Activated CD4-positive, alpha-beta T cell treated with anti-CD3 and anti-CD28 coated beads for 1 hour (primary cell): ENCODE measurements around the gene TMEM244.
"Not testable (repeated sequence)": the region's sequence is repeated elsewhere in the genome, so short reads cannot be mapped to it uniquely, and the experiment has no call there.

Experiments used
- DNase-seq: peaks from one replicate; pipeline ENCODE4 v3.0.0-alpha.2; 2020

Gene TMEM244, protein sequence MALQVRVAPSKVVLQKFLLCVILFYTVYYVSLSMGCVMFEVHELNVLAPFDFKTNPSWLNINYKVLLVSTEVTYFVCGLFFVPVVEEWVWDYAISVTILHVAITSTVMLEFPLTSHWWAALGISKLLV

GRCh38 chr6:129860908-129861665 lies at the start of gene TMEM244:
TMEM244 (minus strand) TSS chr6:129861315; CDS start chr6:129861188, 127 bp downstream.
- no peak for DNase-seq

GRCh38 chr6:129908858-129909257 lies 47.7 kb upstream of the TMEM244 start:
- no peak for DNase-seq

- no peak for DNase-seq
Observed at GRCh38 chr6:129908356-129908755, 47.2 kb upstream of the TMEM244 start.

DNA sequence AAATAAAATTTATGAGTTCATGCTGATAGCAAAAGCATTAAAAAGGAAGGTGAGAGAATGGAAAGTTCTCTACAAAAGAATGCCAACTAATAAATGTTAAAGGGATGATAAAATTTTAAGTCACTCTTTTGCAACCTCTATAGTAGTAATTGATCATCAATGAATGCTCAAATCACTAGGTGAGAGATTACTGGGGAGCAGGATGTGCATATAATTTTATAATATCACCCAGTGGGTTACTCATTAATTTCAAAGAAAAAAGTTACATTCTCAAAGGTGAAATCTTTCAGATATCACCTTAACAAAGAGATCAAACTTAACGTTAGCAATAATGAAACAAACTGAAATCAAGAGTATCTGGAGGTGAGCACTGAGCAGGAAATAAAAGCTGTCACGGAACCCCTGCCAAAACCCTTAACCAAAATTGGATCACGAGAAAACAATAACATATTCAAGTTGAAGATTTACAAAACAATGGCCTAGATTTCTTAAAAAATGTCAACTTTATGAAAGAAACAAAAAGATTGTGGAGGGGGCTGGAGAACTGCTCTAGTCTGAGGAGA lies 45.5 kb upstream of the TMEM244 start:
- DNase-seq: no peak

DNA sequence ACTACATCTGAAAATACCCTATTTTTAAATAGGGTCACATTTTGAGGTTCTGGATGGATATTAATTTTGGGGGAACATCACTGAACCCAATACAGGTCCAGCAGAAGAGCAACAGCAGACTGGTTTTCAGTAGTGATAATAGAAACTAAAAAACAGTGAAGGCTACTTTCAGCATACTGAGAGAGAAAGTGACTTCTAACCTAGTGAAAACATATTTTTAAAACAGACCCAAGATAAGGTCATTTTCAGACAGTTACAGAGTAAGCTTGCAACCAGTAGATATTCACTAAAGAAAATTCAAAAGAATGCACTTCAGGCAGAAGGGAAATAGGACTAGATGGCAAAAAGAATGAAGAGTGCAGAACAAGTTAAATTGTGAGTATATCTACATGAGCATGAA lies 42.0 kb upstream of the TMEM244 start:
- no peak for DNase-seq

DNA sequence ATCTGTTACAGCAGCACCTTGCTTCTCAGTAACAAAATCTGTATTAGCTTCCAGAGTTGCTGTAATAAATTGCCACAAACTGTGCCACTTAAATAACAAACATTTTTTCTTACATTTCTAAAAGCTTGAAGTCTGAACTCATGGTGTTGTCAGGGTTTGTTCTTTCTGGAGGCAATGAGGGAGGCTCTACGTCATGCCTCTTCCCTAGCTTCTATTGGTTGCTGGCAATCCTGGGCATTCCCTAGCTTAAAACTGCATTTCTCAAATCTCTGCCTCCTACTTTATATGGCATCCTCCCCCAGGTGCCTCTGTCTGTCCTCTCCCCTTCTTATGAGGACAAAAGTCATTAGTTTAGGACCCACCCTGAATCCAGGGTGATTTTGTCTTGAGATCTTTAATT lies 41.6 kb upstream of the TMEM244 start:
- DNase-seq: no peak

DNA sequence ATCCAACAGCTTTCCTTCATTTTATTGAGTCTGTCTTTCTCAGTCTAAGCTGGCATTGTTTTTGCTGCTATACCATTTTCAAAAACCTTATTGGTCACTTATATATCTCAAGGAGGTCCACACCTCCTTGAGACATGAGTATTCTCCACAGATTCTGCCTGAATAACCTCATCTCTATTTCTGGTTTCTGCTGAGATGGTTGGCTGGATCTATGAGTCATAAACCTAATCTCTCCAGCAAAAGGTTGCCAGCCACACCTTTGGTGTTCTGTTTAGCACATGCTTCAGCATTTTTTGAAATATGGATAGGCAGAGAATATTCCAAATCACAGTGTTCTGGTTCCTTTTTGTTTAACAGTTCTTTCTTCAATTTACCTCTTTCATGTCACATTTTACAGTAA lies 40.8 kb upstream of the TMEM244 start:
- DNase-seq: no peak

DNA sequence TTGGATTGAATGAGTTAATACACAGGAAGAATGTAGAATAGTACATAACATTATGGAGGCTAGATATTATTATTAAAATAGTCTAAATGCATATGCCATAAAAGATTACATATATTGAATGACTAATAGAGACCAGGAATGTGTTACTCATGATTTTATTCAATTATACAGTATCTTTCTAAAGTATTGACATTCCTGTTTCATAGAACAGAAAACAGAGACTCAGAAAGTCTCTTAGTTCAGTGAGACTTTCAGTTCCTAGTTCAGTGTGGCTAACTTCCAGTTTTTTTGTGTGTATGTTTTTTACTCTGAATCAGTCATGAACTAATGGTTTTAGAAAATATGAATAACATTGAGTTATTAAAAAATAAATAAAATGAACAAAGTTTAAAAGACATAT lies 34.6 kb upstream of the TMEM244 start:
- no peak for DNase-seq

GRCh38 chr6:129894921-129895320 lies 33.8 kb upstream of the TMEM244 start:
- no peak for DNase-seq

DNA sequence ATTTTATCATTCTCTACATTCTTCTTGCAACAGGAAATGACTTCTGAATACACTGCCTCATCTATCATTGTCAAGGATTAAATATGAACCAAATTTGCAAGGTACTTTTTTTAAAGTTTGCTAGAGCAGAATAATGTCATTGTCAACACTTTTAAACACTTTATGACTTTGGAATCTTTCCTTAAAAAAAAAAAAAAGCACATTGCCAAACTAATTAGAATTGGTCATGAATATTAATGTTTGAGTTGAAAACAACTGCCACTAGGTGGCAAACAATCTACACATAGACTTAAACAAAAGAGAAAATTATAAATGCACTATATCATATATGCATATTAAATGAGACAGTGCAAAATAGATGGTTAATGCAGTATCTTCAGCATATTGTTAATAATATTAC lies 32.5 kb upstream of the TMEM244 start:
- DNase-seq: no peak

- no peak for DNase-seq
Observed at GRCh38 chr6:129890701-129891100, 29.6 kb upstream of the TMEM244 start.

GRCh38 chr6:129890164-129890563 lies 29.0 kb upstream of the TMEM244 start:
- no peak for DNase-seq

GRCh38 chr6:129889580-129889979 lies 28.5 kb upstream of the TMEM244 start:
- no peak for DNase-seq

DNA sequence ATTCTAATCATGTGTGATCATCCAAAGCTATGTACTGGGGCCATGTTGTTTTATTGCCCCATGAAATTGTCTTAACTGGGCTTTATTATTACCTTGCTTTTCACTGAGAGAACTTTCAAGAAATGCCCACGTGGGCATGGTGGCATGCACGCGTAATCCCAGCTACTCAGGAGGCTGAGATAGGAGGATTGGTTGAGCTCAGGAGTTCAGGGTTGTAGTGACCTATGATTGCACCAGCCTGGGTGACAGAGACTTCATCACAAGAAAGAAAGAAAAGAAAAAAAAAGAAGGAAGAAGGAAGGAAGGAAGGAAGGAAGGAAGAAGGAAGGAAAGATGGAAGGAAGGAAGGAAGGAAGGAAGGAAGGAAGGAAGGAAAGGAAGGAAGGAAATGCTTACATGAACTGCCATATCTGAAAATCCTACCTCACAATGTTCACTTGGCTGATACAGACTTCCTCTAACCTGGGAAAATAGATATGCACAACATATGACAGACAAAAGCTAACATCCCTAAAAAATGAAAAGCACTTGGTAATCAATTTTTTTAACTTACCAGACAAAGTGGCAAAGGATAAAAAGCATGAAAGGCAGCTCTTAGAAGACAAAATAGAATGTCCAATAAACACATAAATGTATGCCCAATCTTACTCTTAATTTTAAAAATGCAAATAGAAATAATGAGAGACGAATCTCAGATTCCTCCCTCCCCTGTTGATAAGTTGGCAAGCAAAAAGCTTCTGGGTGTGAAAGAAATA lies 25.5 kb upstream of the TMEM244 start:
- no peak for DNase-seq

GRCh38 chr6:129884211-129884610 lies 23.1 kb upstream of the TMEM244 start:
- DNase-seq: no peak

DNA sequence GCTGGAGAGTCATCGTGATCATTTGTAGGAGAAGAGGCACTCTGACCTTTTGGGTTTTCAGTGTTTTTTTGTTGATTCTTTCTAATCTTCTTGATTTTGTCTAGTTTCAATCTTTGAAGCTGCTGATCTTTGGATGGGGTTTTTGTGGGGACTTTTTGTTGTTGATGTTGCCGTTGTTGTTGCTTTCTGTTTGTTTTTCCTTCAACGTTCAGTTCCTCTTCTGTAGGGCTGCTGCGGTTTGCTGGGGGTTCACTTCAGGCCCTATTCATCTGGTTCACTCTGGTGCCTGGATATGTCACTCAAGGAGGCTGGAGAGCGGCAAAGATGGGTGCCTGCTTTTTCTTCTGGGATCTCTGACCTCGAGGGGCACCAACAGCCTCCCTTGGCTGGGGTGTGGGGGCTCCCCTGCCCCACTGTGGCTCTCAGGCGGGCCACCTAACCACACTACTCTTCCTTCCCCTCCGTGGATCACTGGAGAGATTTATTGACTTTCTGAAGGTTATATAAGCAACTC lies 21.5 kb upstream of the TMEM244 start:
- DNase-seq: no peak

- DNase-seq: not testable (repeated sequence)
Observed at GRCh38 chr6:129877894-129878293, 16.8 kb upstream of the TMEM244 start.

DNA sequence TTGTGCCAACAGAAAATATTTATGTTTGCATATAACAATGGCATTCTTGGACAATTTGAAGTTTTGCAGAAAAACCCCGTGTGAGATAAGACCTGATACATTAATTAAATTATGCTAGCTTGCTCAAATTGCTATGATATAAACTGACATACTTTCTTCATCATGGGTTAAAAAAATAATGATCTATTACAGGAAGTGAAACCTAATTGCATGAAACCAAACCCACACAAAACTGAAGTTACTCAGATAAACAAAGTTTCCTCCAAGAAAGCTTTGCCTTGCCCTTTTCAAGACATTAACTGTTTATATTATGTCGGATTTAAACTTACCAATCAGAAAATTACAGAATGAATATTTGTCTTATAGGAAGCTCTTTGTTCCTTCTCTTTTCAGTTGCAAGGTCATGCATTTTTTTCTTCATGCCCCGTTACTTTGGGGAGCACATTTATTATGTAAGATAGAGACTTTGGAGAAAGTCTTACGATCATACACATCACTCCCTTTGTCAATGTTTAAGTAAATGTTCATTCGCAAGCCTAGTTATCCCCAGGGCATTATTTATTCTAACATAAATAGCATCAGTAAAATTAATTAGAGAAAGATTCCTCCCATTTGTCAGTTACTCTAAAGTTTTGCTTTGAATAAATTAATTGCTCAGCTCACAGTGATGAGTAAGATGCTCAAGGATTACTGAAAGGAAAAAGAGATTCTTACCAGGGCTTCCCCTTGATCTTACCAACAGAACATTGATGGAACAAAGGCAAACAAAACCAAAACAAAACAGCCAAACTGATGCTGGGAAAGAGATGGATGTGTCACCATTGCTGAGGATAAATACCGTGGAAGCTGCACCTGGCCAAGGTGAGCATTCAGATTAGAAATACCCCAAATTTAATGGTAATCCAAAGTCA lies 14.8 kb upstream of the TMEM244 start:
- DNase-seq: no peak

- no peak for DNase-seq
Observed at GRCh38 chr6:129874837-129875236, 13.7 kb upstream of the TMEM244 start.

- DNase-seq: no peak
Observed at GRCh38 chr6:129872586-129872985, 11.5 kb upstream of the TMEM244 start.

GRCh38 chr6:129871221-129871620 lies 10.1 kb upstream of the TMEM244 start:
- DNase-seq: no peak

- no peak for DNase-seq
Observed at GRCh38 chr6:129867403-129867802, 6.3 kb upstream of the TMEM244 start.
